Adipocyte (in vitro differentiated cells): ENCODE results near the gene CCN2.
"Not testable (repeated sequence)": the region's sequence is repeated elsewhere in the genome, so short reads cannot be mapped to it uniquely, and the experiment has no call there.

Experiments used
- DNase-seq: peaks from one replicate; pipeline ENCODE4 v3.0.0-alpha.2; 2015; ENCODE audit warnings: low read depth
- H3K27me3 ChIP-seq: replicated peaks from 2 replicates; pipeline ENCODE4 v1.7.0; 2013; ENCODE audit warnings: mild to moderate bottlenecking, low read length, moderate library complexity; ENCODE audit not compliant: control insufficient read depth, insufficient read depth
- H3K36me3 ChIP-seq: 2 replicates; pipeline ENCODE4 v1.7.0; 2013; ENCODE audit warnings: low read length, mild to moderate bottlenecking, moderate library complexity; ENCODE audit not compliant: control insufficient read depth, insufficient read depth, severe bottlenecking
- H3K4me1 ChIP-seq: 2 replicates; pipeline ENCODE4 v1.7.0; 2013; ENCODE audit warnings: mild to moderate bottlenecking, low read length, moderate library complexity; ENCODE audit not compliant: control insufficient read depth, insufficient read depth
- H3K4me3 ChIP-seq: 2 replicates; pipeline ENCODE4 v1.7.0; 2013; ENCODE audit warnings: mild to moderate bottlenecking, low read length, moderate library complexity
- H3K9ac ChIP-seq: 2 replicates; pipeline ENCODE4 v1.7.0; 2013; ENCODE audit warnings: mild to moderate bottlenecking, low read length, moderate library complexity
- H3K9me3 ChIP-seq: 2 replicates; pipeline ENCODE4 v1.7.0; 2013; ENCODE audit warnings: mild to moderate bottlenecking, low read length, moderate library complexity; ENCODE audit not compliant: control insufficient read depth

The CCN2 gene

GRCh38 chr6:131916091-131916796 is 34.9 kb downstream of the CCN2 start:
- H3K9me3 ChIP-seq, DNase-seq: not testable (repeated sequence)

GRCh38 chr6:131914967-131915751 is 36.0 kb downstream of the CCN2 start:
- Histone ChIP-seq H3K4me3 (peak overlapping the region; percentile 13), H3K36me3 (no peaks in the 10 kb centered on the region), H3K4me1 (no peaks in the 10 kb centered on the region), H3K9ac (no peak overlapping the region), H3K27me3 (no peaks in the 10 kb centered on the region), H3K9me3 (no peaks in the 10 kb centered on the region)
- DNase-seq, result peak; percentile 91

More at GRCh38 chr6:131916091-131916796, 34.9 kb downstream of the CCN2 start:
- not testable (repeated sequence) for H3K27me3 ChIP-seq, H3K9ac ChIP-seq, H3K4me3 ChIP-seq, H3K4me1 ChIP-seq, H3K36me3 ChIP-seq

GRCh38 chr6:131914234-131914633 is 36.9 kb downstream of the CCN2 start:
- Histone ChIP-seq H3K27me3 (no peaks in the 10 kb centered on the region), H3K9me3 (no peaks in the 10 kb centered on the region), H3K9ac (no peak overlapping the region), H3K4me3 (no peak overlapping the region), H3K4me1 (no peaks in the 10 kb centered on the region), H3K36me3 (no peaks in the 10 kb centered on the region)
- DNase-seq, result no peak

GRCh38 chr6:131911951-131912350 is 39.2 kb downstream of the CCN2 start:
- no peak overlapping the region for H3K9ac ChIP-seq
- DNase-seq, result peak; percentile 29

GRCh38 chr6:131910956-131911355 is 40.2 kb downstream of the CCN2 start:
- Histone ChIP-seq H3K9me3 (no peaks in the 10 kb centered on the region), H3K27me3 (no peaks in the 10 kb centered on the region)

More at GRCh38 chr6:131911951-131912350, 39.2 kb downstream of the CCN2 start:
- Histone ChIP-seq H3K4me3 (no peak overlapping the region), H3K4me1 (no peaks in the 10 kb centered on the region), H3K36me3 (no peaks in the 10 kb centered on the region), H3K27me3 (no peaks in the 10 kb centered on the region), H3K9me3 (no peaks in the 10 kb centered on the region)

GRCh38 chr6:131910219-131910589 is 41.0 kb downstream of the CCN2 start:
- Histone ChIP-seq H3K9me3 (no peaks in the 10 kb centered on the region), H3K36me3 (no peaks in the 10 kb centered on the region), H3K4me1 (no peaks in the 10 kb centered on the region), H3K4me3 (no peak overlapping the region), H3K27me3 (no peaks in the 10 kb centered on the region), H3K9ac (no peak overlapping the region)
- no peak for DNase-seq

More at GRCh38 chr6:131910956-131911355, 40.2 kb downstream of the CCN2 start:
- Histone ChIP-seq H3K4me3 (no peak overlapping the region), H3K36me3 (no peaks in the 10 kb centered on the region), H3K9ac (no peak overlapping the region), H3K4me1 (no peaks in the 10 kb centered on the region)
- DNase-seq, result no peak

GRCh38 chr6:131909408-131910218 is 41.6 kb downstream of the CCN2 start:
- Histone ChIP-seq H3K36me3 (no peaks in the 10 kb centered on the region), H3K9ac (no peak overlapping the region), H3K9me3 (no peaks in the 10 kb centered on the region), H3K27me3 (no peaks in the 10 kb centered on the region), H3K4me3 (no peak overlapping the region), H3K4me1 (no peaks in the 10 kb centered on the region)
- peak; percentile 93 for DNase-seq

GRCh38 chr6:131908787-131909186 is 42.4 kb downstream of the CCN2 start:
- not testable (repeated sequence) for H3K4me3 ChIP-seq, H3K27me3 ChIP-seq, H3K4me1 ChIP-seq

GRCh38 chr6:131903734-131904133 is 47.4 kb downstream of the CCN2 start:
- H3K9me3 ChIP-seq, DNase-seq, H3K9ac ChIP-seq, H3K4me1 ChIP-seq, H3K36me3 ChIP-seq, H3K27me3 ChIP-seq, H3K4me3 ChIP-seq: not testable (repeated sequence)

More at GRCh38 chr6:131908787-131909186, 42.4 kb downstream of the CCN2 start:
- not testable (repeated sequence) for H3K36me3 ChIP-seq, H3K9ac ChIP-seq, H3K9me3 ChIP-seq, DNase-seq

GRCh38 chr6:131901326-131901873 is 49.8 kb downstream of the CCN2 start:
- H3K4me1 ChIP-seq, DNase-seq, H3K9ac ChIP-seq, H3K27me3 ChIP-seq, H3K4me3 ChIP-seq, H3K36me3 ChIP-seq: not testable (repeated sequence)
- H3K9me3 ChIP-seq, result peaks cover 19% of the 10 kb centered on the region

GRCh38 chr6:131900231-131900630 is 50.9 kb downstream of the CCN2 start:
- Histone ChIP-seq H3K27me3 (no peaks in the 10 kb centered on the region), H3K9me3 (peaks cover 19% of the 10 kb centered on the region), H3K4me1 (no peaks in the 10 kb centered on the region), H3K9ac (no peak overlapping the region), H3K36me3 (no peaks in the 10 kb centered on the region), H3K4me3 (no peak overlapping the region)
- DNase-seq, result no peak
